CD4-positive, alpha-beta T cell treated with Interleukin-21 for 1 hour (primary cell): Measurements from ENCODE around the gene MAP1LC3A.

Source experiments
- DNase-seq: peaks from one replicate; pipeline ENCODE4 v3.0.0-alpha.2; 2020

MAP1LC3A gene

GRCh38 chr20:34530342-34530741, 28.2 kb upstream of the MAP1LC3A start:
- DNase-seq: no peak

GRCh38 chr20:34531608-34532265, 26.8 kb upstream of the MAP1LC3A start:
- DNase-seq: no peak

DNA sequence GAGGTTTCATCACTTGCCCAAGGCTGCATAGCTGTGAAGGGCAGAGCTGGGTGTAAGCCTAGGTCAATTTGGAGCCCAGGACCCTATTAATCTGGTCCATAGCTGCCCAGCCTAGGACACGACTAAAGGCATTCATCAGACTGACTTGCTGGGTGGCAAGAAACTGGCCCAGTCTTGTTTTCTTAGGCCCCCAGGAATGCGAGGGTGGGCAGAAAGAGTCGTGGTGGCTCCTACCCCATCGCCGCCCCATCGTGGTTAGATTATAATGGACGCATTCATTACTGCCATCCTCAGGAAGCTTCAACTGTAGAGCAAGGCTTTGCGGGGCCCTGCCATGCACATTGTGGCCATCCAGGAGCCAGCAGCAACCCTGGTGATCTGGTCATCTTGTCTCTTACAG, 26.2 kb upstream of the MAP1LC3A start:
- DNase-seq: no peak

DNA sequence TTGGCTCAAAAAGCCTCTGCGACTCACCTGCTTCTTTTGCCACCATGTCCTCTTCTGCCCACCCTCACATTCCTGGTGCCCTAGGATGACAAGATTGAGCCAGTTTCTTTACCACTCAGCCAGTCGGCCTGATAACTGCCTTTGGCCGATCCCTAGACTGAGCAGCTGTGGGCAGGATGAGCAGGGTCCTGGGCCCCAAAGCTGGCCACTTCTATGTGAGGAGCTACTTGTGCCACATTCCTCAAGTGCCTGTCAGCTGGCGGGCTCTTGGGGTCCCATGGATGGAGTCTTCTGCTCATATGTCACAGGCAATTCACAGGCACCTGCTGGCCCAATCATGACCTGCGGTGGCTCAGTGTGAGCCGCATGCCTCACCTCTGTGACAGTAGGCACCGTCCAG, 25.8 kb upstream of the MAP1LC3A start:
- no peak for DNase-seq

GRCh38 chr20:34534391-34535165, 23.9 kb upstream of the MAP1LC3A start:
- no peak for DNase-seq

DNA sequence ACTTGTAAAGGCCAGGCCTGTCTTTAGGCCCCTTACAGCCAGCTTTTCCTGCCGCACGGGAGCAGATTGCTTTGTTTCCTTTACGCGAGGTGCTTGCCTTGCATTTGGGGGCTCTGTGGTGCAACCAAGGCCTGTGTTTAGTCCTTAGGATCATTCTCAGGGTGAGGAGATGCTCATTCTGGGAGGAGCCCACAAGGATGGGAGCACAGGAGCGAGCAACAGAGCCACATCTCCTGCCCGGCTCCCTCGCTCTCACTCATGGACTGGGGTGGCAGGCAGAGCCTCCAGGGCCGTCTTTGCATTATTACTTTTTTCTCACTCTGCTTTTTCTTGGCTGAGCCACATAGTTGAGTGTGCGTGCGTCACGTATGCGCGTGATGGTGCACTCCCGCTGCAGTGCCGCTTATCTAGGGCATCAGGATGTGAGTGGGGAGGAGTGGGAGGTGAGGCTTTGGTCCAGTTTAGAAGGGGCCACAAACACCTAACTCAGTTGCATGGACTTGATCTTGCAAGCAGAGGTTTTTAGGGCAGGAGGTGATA, 23.1 kb upstream of the MAP1LC3A start:
- no peak for DNase-seq

GRCh38 chr20:34535857-34536256, 22.7 kb upstream of the MAP1LC3A start:
- DNase-seq: no peak

DNA sequence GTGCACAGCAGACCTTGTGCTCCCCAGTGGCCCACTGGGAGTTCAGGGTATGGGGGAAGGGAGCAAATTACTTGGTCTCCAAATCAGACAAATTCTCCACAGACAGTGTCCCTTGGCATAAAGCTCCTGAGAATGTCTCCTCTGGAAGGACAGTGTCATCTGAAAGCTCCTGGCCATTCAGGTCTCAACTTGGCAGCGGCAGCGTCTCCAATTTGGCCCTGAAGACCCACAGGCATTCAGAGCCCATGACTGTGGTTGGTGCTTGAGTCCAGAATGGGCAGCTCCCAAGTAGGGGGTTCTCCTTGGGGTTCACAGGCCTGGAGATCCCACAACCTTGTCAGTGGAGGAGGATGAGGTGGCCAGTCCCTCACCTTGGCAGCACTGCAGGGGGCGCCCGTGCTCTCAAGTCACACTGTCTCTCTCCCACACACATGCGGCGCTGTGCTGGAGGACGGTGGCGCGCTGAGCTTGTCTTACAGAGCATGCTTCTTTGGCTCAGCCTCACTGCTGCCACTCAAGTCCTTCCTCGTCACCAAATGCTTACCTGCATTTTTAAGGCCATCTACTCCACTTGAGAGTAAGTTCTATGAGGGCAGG, 21.6 kb upstream of the MAP1LC3A start:
- peak; percentile 54 for DNase-seq

DNA sequence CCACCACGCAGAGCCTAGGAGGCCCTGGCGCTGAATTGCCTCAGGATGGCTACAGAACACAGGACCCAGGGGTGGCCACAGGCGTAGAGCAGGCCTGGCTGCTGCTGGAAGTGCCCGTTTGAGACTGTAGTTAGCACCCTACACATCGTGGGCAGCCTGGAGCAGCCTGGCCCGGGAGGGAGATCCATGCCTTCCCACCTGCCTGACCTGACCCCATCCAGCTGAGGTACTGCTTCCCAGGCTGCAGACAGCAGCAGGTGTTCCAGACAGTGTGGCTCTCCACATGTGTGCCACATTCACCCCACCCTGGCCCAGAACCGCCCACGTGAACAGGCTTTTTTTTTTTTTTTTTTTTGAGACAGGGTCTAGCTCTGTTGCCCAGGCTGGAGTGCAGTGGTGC, 20.9 kb upstream of the MAP1LC3A start:
- no peak for DNase-seq

GRCh38 chr20:34538671-34539123, 19.8 kb upstream of the MAP1LC3A start:
- peak; percentile 61 for DNase-seq

GRCh38 chr20:34539756-34540155, 18.8 kb upstream of the MAP1LC3A start:
- DNase-seq: no peak

GRCh38 chr20:34540596-34541263, 17.8 kb upstream of the MAP1LC3A start:
- no peak for DNase-seq

DNA sequence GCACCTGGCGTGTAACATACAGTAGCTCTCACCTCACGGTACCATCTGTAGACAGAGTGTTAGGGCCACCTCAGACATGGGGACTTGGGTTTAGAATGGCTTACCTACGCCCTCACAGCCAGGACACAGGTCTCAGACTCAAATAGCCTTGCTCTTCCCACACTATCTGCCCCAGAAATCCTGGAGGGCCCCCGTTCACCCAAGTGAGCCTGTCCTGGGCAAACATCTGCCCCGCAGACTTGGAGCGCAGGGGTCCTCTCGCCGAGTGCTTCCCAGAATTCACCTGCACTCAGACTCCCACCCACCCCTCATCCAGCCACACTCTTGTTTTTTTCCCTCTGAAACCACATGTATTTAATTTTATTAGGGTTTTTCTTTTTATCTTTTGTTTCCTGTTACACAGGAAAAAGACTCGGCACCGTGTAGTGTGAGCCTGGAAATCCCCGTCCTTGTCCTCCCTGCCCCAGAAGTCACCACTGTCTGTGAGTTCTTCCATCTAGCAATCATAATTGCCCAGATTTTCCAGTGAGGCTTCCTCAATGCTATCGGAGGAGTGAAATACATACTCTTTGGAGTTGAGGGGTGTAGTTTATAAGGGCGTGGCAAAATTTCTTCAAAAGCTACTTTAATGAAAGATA, 17.1 kb upstream of the MAP1LC3A start:
- peak; percentile 66 for DNase-seq

DNA sequence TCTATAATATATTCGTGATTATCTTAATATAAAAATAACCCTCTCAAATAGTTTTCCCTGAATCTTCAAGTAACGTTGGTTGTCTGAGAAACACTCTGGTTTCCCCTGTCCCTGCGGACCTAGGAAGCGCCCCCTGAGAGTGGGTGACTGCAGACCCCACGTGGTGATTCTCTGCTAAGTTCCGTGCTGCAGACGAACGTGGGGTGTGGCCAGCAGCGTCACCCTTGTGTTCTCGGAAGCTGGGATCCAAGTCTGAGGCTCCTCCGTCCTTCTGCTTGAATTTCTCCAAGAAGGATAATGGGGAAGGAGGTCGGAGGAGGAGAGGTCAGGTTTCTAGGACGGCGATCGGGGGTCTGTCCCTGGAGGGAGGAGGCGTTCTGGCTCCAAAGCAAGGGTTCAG, 16.6 kb upstream of the MAP1LC3A start:
- DNase-seq: no peak

- DNase-seq: no peak
Observed at GRCh38 chr20:34542439-34542838, 16.1 kb upstream of the MAP1LC3A start.

DNA sequence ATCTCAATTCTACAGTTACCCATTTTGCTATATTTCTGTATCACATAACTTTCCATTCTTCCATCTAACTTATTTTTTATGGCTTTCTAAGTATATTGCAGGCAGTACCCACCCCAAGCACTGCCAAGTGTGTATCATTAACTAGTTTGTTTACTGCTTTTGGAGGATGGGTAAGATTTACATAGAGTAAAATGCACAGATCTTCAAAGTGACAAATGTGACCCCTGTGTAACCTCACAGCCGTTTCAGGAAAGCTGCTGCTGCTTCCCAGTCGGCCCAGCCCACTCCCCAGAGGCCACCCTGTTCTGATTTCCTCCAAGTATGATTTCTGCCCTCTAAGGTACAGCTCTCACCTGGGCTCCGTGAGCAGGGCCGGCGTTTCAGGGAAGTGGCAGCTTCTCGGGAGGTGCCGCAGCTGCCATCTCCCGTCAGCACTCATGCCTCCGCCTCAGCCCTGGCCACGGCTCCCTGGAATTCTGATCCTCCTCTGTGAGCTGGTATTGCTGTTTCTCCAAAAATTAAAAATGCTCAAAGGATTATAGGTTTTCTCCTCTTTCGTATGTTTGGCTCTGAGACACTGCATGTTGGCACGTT, 15.0 kb upstream of the MAP1LC3A start:
- no peak for DNase-seq

DNA sequence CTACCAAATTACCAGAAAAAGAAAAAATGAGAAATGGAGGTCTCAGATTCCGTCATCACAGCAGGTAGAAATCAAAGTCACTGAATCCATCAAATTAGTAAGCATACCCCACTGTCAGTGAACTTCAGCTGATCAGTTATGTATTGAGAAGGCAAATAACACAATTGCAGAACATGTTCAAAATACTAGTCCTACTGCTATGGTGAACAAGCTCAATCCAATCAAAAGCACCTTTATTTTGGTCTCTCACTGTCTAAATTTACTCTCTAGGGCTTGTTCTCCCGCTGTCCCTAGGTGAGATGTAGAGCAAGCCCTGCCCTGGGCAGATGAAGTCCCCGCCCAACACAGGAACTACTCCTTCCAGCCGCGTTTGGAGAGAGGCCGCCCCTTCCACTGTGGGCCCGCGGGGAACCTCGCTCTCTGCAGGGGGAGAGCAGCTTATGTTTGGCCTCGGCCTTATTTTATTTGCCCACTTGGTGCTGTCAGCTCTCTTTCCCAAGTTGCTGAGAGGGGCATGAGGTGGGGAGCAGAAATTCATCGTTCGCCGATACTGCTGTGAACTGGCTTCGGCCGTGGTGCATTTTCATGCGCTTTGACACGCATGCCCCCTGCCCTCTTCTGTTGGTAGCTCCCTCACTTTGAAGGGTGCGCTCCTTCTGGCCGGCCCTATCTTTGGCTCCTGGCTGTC, 14.3 kb upstream of the MAP1LC3A start:
- peak; percentile 23 for DNase-seq

DNA sequence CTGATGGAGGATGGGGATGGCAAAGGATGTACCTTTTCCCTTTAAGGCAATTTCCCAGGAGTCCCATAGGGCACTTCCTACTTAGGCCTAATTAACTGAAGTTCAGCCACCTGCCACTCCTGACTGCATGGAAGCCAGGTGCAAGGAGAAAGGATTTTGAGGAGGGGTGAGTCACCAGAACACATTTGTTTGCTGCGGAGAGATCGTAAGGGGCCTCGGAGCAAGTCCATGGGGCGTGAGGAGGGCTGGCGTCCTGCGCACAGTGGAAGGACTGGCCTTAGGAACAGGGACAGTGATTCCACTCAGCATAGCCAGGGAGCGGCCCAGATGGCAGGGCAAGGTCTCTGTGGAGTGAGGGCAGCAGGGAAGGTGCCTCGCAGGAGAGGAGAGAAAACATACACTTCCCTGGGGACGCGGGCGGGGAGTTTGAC, 11.8 kb upstream of the MAP1LC3A start:
- DNase-seq: no peak

- DNase-seq: no peak
Observed at GRCh38 chr20:34547844-34548613, 10.5 kb upstream of the MAP1LC3A start.

DNA sequence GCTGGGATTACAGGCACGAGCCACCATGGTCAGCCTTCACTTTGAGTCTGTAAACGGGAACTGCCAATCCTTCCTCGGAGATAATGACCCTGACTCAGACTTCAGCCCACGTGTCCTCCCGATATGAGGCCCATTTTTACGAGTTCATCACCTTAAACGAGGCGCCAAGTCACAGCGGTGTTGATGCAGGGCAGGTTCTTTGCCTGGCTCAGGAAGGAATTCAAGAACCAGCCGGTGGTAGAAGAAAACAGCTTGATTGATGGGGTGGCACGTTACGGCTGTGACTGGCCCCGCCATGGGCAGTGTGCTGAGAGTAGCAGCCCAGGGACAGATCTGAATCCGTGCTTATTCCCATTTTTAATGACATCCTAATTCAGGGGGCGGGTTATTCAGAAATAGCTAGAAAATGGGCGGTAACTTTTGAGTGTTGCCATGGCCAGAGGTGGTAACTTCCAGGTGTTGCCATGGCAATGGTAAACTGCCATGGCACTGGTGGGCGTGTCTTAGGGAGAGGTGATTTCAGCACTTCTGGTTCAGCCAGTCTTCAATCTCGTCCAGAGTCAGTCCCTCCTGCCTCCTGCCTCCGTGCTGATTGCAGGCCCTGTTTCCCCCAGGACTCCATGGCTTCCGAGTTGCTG, 9.1 kb upstream of the MAP1LC3A start:
- DNase-seq: peak; percentile 21
